GM08714 (cell line): ENCODE measurements around the gene ASXL1.
"Not testable (repeated sequence)": the region's sequence is repeated elsewhere in the genome, so short reads cannot be mapped to it uniquely, and the experiment has no call there.

Experiments used
- H3K4me3 ChIP-seq: fragments of 200-500 bp; sonication (Bioruptor generic); 2 replicates; pipeline ENCODE4 v1.5.1; 2014; ENCODE audit warnings: mild to moderate bottlenecking, low read length, inconsistent platforms
- ZNF274 ChIP-seq: IDR thresholded peaks from 2 replicates; pipeline ENCODE4 v1.6.1; 2012; ENCODE audit warnings: mild to moderate bottlenecking, low read depth, low read length

ASXL1 gene

GRCh38 chr20:32387252-32387651 lies 29.1 kb downstream of the ASXL1 start:
- no peak for TF ChIP-seq ZNF274
- no peak overlapping the region for H3K4me3 ChIP-seq

- TF ChIP-seq ZNF274 = no peak
- H3K4me3 ChIP-seq = no peak overlapping the region
These were observed 32.9 kb downstream of the ASXL1 start for GRCh38 chr20:32391003-32391402.

- no peak for TF ChIP-seq ZNF274
- no peak overlapping the region for H3K4me3 ChIP-seq
These were observed 36.9 kb downstream of the ASXL1 start for GRCh38 chr20:32395066-32395465.

GRCh38 chr20:32396646-32397160 lies 38.6 kb downstream of the ASXL1 start:
- TF ChIP-seq ZNF274 = no peak
- H3K4me3 ChIP-seq = no peak overlapping the region

- H3K4me3 ChIP-seq = no peak overlapping the region
- no peak for TF ChIP-seq ZNF274
These were observed 39.5 kb downstream of the ASXL1 start for GRCh38 chr20:32397567-32398084.

GRCh38 chr20:32400476-32400875 lies 42.3 kb downstream of the ASXL1 start:
- TF ChIP-seq ZNF274 = no peak
- no peak overlapping the region for H3K4me3 ChIP-seq

GRCh38 chr20:32404017-32404416 lies 45.9 kb downstream of the ASXL1 start:
- TF ChIP-seq ZNF274 = no peak
- H3K4me3 ChIP-seq = no peak overlapping the region

GRCh38 chr20:32406701-32407100 lies 48.6 kb downstream of the ASXL1 start:
- TF ChIP-seq ZNF274 = no peak
- no peak overlapping the region for H3K4me3 ChIP-seq

- H3K4me3 ChIP-seq = not testable (repeated sequence)
These were observed 49.1 kb downstream of the ASXL1 start for GRCh38 chr20:32407131-32407750.

- no peak for TF ChIP-seq ZNF274
These were observed 54.0 kb downstream of the ASXL1 start for GRCh38 chr20:32411955-32412706.

GRCh38 chr20:32415494-32415893 lies 57.4 kb downstream of the ASXL1 start:
- H3K4me3 ChIP-seq = no peak overlapping the region
- no peak for TF ChIP-seq ZNF274

More at GRCh38 chr20:32411955-32412706, 54.0 kb downstream of the ASXL1 start:
- H3K4me3 ChIP-seq = no peak overlapping the region

- no peak for TF ChIP-seq ZNF274
- no peak overlapping the region for H3K4me3 ChIP-seq
These were observed 58.1 kb downstream of the ASXL1 start for GRCh38 chr20:32416206-32416605.

GRCh38 chr20:32418376-32418775 lies 60.2 kb downstream of the ASXL1 start:
- no peak for TF ChIP-seq ZNF274
- no peak overlapping the region for H3K4me3 ChIP-seq

GRCh38 chr20:32421290-32421689 lies 63.2 kb downstream of the ASXL1 start:
- no peak overlapping the region for H3K4me3 ChIP-seq
- TF ChIP-seq ZNF274 = no peak

GRCh38 chr20:32427996-32428395 lies 69.9 kb downstream of the ASXL1 start:
- H3K4me3 ChIP-seq = no peak overlapping the region
- no peak for TF ChIP-seq ZNF274

- H3K4me3 ChIP-seq = no peak overlapping the region
- TF ChIP-seq ZNF274 = no peak
These were observed 71.2 kb downstream of the ASXL1 start for GRCh38 chr20:32429343-32429742.
